SKM-1 treated with dmso at 0.1 percent for 144 hours (cell line): Measurements from ENCODE around the gene FXYD7.
"Not testable (repeated sequence)": the region's sequence is repeated elsewhere in the genome, so short reads cannot be mapped to it uniquely, and the experiment has no call there.

Experiments
- DNase-seq: peaks from one replicate; lab custom pipeline; 2025; ENCODE audit not compliant: unreplicated experiment; lab: John Stamatoyannopoulos, UW

The FXYD7 gene

DNA sequence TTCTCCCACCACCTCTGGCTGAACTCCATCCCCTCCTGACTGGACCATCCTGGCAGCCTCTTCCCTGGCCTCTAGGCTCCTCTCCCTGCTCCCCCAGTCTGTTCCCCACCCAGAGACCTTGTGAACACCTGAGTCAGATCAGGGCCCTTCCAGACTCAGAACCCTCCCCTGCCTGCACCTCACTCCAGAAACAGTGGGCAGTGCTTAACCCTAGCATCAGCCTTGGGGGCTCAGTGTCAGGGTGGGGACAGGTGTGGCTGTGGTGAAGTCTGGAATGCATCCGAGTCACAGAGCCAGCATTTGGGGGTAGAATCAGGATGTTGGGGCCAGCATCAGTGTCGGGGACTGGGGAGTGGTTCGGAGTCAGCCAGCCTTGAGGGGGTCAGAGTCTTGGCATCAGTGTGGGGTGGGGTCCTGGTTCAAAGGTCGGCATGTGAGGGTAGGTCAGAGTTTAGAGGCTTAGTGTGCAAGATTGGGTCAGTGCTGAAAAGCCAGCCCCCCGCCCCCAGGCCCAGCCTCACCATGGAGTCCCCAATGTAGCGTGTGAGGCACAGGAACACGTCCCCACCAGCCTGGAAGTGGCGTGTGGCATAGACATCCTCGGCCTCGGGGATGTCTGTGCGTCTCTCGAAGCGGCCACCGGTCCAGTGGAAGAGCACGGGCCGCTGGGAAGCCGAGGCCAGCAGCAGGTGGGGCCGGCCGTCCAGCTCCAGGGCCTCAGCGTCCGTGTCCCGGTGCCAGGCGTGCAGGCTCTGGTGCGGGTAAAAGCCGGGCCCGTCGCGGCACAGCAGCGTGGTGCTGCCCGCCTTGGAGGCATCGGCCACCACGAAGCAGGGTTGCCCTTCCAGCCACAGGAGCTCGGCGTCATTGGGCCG, 17.1 kb upstream of the FXYD7 start:
- DNase-seq: no peak

DNA sequence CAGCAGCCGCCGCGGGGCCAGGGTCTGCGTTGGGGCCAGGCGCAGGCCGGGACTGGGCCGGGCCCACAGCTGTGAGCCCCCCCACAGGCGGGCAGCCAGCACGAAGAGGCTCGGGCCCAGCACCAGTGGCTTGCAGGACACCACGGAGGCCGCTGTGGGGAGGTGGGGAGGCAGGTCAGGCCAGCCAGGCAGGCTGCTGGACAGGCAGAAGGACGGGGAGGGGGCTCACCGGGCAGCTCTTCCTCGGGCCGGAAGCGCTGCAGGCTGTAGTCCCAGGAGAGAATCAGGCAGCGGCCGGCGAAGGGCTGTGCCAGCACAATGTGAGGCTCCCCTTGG, 16.5 kb upstream of the FXYD7 start:
- DNase-seq: no peak

DNA sequence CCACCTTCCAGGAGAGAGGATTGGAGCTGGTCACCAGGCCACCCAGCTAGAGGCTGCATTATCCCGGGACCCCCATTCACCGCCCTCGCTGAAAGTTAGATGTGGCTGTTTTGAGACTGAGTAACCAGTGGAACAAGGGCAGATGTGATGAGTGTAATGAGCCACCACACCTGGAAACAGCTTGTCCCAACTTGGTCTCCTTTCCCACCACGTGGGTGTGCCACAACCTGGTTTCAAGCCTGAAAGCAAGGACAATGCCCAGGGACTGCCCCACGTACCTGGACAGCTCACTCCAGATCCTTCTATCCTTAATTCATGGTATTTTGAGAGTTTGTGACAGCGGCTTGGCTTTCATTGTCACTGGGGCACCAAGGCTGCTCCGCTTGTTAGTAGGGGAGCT, 15.2 kb upstream of the FXYD7 start:
- no peak for DNase-seq

DNA sequence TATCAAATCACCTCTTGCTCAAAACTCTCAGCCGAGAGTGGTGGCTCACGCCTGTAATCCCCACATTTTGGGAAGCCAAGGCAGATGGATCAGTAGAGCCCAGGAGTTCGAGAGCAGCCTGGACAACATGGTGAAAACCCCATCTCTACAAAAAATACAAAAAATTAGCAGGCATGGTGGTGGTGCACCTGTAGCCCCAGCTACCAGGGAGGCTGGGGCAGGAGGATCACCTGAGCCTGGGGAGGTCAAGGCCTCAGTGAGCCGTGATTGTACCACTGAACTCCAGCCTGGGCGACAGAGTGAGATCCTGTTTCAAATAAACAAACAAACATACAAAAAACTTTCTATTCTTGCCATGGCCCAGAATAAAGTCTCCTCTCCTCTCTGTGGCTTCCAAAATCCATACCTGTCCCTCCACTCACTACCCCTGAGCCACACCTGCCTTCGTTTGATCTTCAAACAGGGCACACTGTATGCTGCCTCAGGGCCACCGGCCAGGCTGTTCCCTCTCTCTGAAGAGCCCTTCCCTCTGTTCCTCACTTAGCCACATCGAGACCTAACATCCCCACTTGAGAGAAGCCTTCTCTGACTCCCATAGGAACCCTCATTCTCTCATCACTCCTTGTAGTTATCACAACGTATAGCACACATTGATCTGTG, 14.5 kb upstream of the FXYD7 start:
- DNase-seq: no peak

DNA sequence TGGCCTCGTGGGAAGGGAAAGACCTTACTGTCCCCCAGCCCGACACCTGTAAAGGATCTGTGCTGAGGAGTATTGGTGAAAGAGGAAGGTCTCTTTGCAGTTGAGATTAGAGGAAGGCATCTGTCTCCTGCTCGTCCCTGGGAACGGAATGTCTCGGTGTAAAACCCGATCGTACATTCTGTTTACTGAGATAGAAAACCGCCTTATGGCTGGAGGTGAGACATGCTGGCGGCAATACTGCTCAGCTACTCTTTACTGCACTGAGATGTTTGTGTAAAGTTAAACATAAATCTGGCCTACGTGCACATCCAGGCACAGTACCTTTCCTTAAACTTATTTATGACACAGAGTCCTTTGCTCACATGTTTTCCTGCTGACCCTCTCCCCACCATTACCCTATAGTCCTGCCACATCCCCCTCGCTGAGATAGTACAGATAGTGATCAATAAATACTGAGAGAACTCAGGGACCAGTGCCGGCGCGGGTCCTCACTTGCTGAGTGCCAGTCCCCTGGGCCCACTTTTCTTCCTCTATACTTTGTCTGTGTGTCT, 13.3 kb upstream of the FXYD7 start:
- DNase-seq: not testable (repeated sequence)

DNA sequence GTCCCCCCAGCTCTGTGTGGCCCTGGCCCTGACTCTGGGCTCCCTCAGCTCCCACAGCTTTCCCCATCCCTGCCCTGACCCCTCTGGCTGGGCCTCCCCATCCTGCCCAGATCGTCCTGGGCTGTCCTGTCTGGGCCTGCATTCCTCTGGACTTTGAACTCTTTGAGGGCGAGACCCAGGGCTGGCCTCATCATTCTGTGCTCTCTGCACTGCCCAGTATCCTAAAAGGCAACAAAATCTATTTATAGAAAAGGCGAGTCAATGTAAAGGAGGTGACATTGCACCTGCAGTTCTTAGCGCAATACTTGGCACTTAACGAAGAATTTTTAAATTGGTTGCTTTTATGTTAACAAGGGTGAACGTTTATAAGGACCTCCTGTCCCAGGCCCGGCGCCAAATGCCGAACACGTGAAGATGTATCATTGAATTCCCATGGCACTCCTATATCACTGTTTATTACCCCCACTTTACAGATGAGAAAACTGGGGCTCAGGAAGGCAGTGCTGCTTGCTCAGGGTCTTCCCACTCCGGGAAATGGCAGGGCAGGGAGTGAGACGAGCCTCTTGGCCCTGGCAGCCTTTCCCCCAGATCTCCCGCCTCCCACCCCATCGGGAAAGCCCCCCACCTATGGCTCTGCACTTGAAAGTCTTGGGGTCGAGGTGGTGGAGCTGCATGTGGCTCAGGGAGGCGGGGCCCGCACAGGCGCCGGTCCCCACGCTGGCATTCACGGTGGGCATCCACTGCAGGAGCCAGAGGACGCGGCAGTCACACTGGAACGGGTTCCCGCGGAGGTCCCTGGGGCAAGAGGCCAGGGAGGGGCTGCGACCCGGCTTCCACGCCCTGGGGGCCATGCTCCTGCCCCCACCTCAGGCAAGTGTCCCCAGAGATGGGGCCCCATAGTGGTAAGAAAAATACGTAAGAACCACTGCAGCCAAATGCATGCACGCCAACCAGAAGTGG, 12.0 kb upstream of the FXYD7 start:
- no peak for DNase-seq

DNA sequence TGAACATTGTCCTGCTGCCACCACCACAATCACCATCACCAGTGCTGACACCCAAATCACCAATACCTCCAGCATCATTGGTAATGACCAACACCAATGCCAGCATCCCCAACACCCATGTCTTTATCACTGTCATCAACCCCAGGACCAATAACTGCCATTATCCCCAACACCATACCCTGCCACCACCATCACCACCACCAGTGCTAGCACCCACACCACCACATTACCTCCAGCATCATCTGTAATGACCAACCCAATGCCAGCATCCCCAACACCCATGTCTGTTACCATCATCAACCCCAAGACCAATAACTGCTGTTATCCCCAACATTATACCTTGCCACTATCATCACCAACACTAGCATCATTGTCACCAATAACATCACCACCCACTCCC, 10.8 kb upstream of the FXYD7 start:
- no peak for DNase-seq

DNA sequence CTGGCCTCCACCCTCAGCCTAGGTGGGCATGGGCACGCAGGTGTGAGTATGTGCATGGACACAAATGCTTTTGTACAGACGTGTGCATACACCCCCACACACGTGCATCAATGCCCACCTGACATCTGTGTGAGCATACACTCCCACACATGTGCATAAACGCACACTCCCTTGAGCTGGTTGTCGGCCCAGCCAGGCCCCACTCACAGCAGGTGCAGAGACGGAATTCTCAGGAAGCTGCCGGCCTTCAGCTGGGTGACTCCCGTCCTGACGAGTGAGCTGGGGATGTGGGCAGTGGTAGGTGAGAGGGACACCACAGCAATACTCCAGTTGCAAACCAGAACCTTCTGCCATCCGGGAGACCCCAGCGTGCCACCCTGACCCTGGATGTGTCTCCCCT, 9.2 kb upstream of the FXYD7 start:
- DNase-seq: no peak

DNA sequence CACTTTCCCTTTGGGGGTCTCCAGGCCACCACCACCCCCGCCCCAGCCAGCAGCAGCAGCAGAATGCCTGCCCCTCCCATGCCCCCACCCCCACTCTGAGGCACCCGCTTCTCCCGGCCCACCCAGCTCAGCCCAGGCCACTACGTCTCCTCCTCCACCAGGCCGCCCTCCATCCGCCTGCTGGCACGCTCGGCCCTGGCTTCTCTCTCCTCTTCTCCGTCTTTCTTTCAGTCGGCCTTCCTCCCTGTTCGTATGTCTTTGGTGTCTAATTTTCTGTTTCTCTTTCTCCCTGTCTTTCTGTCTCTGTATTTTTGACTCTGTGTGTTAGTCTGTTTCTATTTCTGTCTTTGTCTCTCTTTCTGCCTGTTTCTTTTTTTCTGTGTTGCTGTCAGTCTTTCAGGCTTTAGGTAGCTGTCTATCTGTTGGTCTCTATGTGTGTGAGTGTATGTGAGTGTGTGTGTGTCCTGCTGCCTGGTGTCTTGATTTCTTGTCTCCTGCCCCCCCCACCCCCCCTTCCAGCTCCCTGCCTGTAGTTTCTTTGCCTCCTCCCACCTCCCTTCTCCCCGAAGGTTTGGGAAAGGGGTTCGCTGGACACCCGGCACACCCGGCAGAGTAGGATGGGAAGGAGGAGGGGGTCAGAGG, 8.3 kb upstream of the FXYD7 start, which contains the start of gene LGI4:
Gene LGI4 (minus strand): TSS at position 459 of the 642 bp plus-strand sequence. CDS start 379 bp downstream, at position 80.
- no peak for DNase-seq

DNA sequence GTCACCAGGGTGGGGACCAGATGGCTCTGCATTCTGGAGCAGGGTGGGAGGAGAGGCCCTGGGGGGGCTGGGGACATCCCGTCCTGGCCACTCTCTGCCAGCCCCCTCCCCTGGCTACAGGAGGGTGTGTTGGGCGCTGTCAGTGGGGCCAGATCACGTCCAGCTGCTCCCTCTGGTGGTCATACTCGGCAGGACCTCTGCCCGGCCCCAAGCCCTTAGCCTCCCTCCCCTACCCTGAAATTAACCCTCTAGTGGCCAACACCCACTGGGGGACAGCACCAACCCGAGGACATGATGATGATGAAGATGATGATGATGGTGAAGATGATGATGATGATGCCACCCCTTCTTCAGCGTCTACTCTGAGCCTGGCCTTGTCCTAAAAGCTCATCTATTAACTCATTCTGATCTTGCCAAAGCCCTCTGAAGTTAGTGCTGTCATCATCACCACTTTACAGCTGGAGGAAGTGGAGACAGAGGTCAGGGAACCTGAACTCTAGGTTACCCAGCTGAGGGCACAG, 7.6 kb upstream of the FXYD7 start:
- DNase-seq: peak; percentile 64

DNA sequence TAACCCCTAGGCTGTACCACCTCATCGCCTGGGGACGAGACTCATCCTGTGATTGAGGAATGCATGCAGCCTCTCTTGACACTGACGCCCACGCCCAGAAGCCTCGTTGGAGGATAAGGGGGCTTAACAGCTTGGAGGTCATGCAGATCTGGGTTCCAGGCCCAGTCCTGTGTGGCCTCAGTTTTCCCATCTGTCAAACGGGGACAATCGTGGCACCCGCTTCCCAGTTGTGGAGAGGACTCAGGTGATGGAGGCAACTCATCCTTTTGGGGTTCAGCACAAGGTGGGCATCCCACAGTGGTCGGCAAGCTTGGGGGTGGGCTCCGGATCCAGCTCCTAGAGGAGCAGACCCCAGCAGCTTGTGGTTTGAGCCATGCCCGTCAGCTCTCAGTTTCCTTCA, 6.8 kb upstream of the FXYD7 start:
- DNase-seq: no peak

DNA sequence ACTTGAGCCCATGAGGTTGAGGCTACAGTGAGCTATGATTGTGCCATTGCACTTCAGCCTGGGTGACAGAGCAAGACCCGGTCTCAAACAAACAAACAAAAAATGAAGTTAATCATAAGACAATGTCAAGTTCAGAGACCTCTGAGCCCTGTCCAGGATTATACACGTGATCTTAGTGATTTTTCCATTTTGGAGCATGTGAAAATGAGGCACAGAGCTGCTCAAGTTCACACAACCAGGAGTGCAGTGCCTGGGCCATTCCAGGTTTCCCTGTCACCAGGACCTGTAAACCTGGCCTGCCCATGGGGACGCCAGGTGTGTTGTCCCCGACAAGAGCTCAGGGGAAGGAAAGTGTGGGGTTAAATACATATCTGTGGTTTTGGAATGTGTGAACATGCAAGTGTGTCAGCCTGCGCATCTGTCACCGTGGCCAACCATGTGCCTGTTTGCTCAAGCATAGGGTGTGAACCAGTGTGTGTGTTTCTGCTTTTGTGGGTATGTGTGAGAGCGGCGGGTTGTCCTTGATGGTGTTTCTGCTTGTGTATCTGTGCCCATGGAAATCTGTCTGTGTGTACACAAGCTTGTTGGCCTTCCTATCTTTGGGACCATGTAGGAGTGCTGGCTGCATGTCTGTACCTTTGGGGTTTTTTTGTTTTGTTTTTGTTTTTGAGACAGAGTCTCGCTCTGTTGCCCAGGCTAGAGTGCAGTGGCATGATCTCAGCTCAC, 5.9 kb upstream of the FXYD7 start:
- no peak for DNase-seq

DNA sequence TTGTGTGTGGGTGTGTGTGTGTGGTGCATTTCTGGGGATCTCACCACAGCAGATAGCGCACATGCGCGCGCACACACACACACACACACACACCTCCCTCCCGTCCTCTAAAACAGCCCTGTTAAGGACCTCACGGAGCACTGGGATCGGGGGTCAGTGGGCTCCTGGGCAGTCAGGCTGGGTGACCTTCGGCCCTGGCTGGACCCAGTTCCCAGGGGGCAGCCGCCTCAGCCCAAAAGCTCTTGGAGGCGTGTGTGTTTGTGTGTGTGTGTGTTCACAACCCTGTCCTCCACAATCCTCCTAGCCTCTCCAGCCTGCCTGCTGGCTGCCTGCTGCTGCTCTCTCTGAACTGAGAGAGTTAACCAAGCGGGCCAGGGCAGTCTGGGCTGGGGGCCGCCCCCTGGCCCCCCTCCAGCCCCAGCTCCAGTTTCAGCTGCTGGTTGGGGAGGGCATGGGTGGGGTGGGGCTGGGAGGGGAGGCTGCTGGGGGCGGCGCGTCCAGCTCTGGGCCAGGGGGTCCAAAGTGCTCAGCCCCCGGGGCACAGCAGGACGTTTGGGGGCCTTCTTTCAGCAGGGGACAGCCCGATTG, 4.7 kb upstream of the FXYD7 start, which contains the start of gene FXYD1:
Gene FXYD1 (plus strand): TSS at position 520 of the 588 bp plus-strand sequence. CDS start 1,256 bp downstream, outside the sequence.
- DNase-seq: no peak

DNA sequence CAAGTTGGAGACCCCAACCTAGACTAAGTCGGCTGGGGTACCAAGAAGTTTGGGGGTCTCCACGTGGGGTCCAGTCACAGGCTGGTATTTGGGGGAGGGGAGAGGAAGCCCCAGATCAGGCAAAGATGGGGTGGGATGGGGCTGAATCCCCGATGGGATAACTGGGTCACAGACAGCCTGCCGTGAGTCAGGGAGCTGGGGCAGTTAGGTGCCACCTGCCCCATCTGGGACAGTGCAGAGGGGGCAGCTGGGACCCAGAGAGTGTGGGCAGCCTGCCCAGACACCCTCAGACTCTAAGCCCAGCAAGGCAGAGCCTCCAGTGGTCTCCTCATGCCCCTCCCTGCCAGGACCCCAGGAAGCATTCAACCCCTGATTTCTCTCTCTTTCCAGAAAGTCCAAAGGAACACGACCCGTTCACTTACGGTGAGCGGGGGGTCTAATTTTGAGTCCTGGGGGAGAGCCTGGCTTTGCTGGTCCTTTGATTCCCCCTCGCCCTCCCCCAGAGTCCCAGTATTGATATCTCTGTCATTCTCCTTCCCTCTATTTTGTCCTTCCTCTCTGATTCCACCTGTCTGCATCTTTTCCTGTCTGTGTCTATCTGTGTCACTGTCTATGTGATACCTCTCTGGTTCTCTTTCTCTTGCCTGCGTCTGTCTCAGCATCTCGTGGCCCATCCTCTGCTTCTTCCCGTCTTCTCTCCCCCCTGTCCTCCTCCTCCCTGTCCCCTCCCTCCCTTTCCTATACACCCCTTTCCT, 2.7 kb upstream of the FXYD7 start:
- no peak for DNase-seq

DNA sequence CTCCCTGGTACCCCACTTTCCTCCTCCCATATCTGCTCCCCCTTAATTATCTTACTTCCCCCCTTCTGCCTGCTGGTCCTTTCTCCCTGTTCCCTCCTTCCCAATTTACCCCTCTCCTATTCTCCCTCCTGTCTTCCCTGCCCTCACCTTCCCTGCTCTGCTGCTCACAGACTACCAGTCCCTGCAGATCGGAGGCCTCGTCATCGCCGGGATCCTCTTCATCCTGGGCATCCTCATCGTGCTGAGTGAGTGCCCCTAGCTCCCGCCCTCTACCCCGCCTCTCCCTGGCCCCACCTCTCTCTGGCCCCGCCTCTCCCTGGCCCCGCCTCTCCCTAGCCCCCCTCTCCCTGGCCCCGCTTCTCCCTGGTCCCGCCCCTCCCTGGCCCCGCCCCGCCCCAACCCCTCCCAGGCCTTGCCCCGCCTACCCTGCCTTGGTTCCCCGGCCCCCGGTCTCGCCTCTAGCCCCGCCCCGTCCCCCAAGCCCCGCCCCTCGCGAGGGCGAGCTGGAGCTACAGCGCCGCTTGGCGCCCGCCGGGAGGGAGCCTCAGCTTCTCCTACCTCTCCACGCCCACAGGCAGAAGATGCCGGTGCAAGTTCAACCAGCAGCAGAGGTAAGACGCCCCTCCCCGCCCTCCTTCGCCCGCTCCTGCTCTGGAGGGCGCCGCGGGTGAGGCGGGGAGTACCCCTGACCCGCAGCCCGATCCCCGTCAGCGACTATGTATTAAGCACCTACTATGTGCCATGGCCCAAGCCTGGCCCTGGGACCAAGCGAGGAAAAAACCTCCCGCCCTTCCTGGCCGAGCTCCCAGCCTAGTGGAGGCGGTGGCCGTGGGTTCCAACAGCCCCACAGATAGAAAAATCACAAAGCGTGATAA, 1.9 kb upstream of the FXYD7 start:
- DNase-seq: peak; percentile 86

DNA sequence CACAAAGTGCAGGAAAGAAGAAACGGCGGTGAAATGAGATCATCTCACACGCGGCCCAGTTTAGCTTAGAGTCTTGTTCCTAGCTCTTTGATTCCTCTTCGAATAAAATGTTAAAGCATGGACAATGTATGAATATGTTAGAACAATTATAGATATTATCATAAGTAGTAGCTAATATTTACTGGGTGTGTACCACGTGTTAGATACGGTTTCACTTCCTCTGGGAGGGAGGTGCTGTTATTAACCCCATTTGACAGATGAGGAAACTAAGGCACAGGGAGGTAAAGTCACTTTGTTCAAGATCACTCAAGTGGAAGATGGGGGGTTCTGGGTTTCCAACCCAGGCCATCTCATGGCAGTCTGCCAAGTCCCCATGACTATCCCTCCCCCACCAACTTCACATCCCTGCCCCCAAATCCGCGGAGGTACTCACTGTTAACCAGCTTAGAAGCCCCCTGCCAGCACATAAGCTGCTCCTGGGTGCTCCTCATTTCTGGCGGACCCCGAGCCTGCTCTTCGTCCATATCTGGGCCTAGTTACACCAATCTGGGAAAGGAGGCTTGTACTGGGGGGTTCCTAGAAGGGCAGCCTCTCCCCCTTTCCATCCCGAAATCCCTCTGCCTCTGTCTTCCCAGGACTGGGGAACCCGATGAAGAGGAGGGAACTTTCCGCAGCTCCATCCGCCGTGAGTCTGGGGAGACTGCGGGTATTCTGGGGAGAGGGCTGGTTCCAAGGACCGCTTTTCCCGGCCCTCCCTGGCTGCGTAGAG, 1.0 kb upstream of the FXYD7 start:
- DNase-seq: no peak
